HUDEP-2 (cell line): ENCODE results near the gene ATG16L2.

ENCODE experiments used
- DNase-seq, 76 experiments: peaks; one replicate each; lab custom pipeline; 2025; ENCODE audit not compliant: unreplicated experiment in 76 of 76; lab: John Stamatoyannopoulos, UW

ATG16L2 gene

GRCh38 chr11:72875736-72876135 lies 61.5 kb downstream of the ATG16L2 start:
- no peak for DNase-seq

- DNase-seq: no peak
Measured at GRCh38 chr11:72876147-72876546, 61.9 kb downstream of the ATG16L2 start.
